GM21423 (cell line): ENCODE results near the gene ING3.
"Not testable (repeated sequence)": the region's sequence is repeated elsewhere in the genome, so short reads cannot be mapped to it uniquely, and the experiment has no call there.

Experiments used
- ATAC-seq: cut with Tn5 transposase; IDR thresholded peaks from one replicate; pipeline ENCODE4 v1.9.1; 2021; ENCODE audit warnings: mild to moderate bottlenecking, moderate library complexity; ENCODE audit not compliant: unreplicated experiment

ING3 gene

GRCh38 chr7:120949998-120950538 is 509 bp upstream of the ING3 start:
- no peak for ATAC-seq

GRCh38 chr7:120951309-120951699 is 727 bp downstream of the ING3 start:
- no peak for ATAC-seq

DNA sequence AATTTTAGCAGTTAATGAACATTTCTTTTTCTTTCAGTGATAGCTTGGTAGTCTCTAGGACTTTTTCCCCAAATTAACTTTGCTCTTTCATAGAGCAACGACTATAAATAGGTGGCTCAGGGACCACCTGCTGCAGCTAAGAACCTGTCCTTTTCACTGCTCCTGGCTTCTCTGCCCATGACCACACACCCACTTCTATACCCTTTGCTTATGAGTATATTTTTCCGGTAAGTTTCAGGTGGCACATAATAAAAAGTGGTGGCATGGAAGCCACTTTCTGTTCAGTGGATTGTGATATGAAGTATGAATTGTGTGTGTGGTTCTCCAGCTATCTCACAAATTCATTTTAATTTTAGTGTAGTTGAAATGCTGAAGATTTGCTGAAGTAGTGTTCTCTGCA is 1.2 kb downstream of the ING3 start:
- ATAC-seq = no peak

DNA sequence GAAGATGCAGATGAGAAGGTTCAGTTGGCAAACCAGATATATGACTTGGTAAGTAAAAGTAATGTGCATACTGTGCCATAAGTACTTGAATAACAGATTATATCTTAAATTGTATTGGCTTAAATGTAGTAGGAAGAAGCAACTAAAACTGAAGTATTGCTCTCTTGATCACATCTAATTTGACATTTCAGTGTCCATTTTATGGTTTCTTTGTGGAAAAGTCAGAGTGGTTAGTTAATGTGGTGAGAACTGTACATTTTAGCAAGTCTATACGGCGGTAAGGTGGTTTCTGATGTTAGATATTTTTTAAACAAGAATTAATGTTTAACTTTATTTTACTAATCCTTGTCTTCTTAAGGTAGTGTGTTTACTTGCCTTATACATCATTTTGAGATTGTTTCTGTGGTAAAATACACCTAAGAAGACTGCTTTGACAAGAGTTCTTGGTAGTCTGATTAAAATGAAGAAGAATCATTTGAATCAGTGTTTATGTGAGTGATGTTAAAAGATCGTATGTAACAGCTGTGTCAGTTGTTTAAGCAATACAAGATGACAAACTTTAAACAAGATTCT is 5.1 kb downstream of the ING3 start:
- ATAC-seq = peak; percentile 41

DNA sequence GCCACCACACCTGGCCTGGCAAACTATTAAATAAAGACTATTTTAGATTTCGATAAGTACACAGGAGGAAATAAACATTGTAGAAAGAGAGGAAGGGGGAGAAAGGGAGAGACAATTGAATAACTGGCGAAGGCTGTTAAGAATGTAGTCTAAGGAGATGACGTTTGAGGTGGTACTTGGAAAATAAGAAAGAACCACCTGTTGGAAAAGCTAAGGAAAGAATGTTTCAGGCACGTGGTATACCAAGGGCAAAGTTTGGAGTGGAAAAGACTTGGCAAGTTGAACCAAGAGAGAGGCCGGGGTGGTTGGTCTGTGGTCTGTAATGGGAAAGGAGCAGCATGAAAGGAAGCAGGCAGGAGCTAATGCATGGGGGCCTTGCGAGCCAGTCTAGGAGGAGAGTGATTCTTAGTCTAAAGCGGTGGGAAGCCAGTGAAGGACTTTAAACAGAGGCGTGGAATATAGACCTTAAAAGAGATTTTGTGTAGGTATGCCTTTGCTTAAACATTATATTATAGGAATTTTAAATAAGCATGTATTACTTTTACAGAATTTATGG is 9.4 kb downstream of the ING3 start:
- ATAC-seq = no peak

GRCh38 chr7:120960714-120961113 is 10.1 kb downstream of the ING3 start:
- ATAC-seq = no peak

DNA sequence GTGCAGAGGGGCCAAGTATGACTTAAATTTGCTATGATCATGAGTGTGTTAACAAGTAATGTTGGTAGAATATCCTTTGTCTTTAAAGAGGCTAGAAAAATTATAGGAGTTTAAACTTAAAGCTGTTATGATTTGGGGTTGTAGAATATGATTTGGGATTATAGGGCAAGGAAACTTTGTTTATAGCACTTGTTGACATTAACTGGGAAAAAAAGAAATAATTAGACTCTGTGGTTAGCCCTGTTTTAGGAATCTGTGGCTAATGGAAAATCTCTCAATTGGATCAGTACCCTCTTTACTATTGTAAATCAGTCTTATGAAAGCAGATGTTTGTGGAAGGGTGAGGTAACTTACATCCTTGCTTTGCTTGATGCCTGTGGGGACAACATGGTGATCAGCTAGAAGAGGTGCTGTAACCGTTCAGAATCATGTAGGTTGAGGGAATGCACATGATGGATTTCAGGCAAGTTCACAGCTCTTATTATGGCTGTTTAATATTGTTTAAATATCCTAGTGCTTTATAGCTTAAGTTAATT is 11.1 kb downstream of the ING3 start:
- no peak for ATAC-seq

- ATAC-seq = no peak
Measured at GRCh38 chr7:120964088-120964487, 13.5 kb downstream of the ING3 start.

DNA sequence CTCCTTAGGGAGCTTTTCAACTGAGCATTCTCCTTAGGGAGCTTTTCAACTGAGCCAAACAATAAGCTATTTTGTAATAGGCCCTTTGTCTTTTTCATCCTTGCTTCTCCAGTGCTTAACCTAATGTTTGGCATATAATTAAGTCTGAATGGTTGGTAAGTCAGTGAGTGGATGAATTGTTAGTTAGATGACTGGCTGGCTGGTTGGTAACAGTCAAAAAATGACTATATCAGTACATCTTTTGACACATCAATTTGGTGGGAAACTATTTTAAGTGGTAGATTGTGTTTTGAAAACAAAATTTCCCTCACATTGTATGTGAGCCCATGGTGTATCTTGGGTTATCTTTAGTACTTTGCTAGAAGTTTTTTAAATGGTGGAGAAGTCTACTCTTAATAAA is 16.4 kb downstream of the ING3 start:
- no peak for ATAC-seq

DNA sequence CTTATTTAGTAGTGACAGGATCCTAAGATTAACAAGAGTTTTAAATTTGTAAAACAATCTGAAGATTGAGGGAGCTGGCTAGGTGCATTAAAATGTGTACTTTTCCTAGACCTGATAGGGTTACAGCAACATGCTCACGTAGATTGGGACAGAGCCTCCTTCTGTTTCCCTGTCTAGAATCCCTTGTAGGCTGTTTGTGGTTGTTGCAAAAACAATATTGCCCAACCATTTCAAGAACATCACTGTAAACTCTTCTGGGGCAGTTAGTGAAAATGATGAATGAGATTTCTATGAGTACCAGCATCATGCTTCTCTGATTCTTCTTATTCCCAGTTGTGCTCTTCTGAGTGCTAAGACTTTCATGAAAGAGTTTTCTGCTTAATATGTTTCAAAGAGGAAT is 23.3 kb downstream of the ING3 start:
- ATAC-seq = no peak

DNA sequence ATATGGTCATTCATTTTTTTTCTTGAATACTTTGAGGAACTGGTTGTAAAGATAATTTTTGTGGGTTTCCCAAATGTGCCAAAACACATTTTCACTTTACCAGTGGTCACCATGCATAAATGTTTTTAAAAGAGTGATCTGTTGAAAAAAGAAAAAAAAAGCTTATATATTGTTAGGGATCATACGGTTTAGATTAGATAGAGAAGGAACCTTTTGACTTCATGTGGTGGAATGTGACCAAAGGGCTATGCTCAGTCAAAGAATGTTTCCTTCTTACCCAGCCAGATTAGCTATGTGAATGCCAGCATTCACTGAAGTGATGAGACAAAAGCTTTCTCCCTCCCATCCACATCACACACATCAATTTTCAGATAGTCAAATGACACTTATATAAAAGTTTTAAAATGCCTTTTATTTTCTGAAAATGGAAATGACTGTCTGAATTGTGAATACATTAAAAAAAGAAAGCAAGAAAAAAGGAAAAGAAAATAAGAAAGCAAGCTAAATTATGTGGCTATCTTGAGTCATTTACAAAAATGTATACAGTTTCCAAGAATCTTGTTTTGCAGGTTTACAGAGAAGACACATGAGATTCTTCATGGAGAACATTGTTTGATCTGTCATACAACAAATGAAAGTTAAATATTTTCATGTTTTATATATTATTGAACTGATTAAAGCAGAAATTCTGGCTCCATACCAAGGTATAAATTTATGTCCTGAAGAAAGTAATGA is 29.4 kb downstream of the ING3 start:
- no peak for ATAC-seq

DNA sequence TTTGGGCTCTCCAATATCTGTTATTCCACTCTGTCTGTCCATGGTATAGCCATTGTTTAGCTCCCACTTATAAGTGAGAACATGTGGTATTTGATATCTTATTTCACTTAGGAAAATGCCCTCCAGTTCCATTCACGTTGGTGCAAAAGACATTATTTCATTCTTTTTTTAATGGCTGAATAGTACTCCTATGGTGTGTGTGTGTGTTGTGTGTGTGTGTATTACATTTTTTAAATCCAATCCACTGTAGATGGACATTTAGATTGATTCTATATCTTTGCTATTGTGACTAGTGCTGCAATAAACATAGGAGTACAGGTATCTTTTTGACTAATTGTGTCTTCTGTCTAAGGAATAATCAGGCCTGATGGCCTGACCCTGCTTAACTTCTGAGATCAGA is 30.5 kb downstream of the ING3 start:
- ATAC-seq = no peak

GRCh38 chr7:120981888-120982615 is 31.5 kb downstream of the ING3 start:
- ATAC-seq = peak; percentile 50

DNA sequence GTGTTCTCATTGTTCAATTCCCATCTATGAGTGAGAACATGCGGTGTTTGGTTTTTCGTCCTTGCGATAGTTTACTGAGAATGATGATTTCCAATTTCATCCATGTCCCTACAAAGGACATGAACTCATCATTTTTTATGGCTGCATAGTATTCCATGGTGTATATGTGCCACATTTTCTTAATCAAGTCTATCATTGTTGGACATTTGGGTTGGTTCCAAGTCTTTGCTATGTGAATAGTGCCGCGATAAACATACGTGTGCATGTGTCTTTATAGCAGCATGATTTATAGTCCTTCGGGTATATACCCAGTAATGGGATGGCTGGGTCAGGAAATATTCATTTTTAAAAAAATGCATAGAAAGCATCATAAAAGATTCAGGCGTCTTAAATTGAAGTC is 33.0 kb downstream of the ING3 start:
- ATAC-seq = not testable (repeated sequence)

- ATAC-seq = no peak
Measured at GRCh38 chr7:120984406-120984805, 33.8 kb downstream of the ING3 start.

- ATAC-seq = no peak
Measured at GRCh38 chr7:120985130-120985758, 34.7 kb downstream of the ING3 start.

DNA sequence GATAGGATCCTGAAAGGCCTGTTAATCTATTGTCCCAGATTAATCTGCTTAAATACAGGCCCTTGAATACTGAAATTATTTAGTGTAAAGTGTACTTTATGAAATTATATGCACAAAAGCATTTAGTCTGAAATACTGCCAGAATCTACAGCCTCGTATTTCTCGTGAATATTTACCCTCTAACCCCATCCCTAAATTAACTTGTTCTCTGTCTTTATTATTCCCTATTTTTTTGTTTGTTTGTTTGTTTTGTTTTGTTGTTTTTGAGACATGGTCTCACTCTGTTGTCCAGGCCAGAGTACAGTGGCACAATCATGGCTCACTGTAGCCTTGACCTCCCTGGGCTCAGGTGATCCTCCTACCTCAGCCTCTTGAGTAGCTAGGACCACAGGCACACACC is 35.3 kb downstream of the ING3 start:
- ATAC-seq = no peak

- ATAC-seq = no peak
Measured at GRCh38 chr7:120986650-120987049, 36.1 kb downstream of the ING3 start.

- ATAC-seq = no peak
Measured at GRCh38 chr7:120987280-120987679, 36.7 kb downstream of the ING3 start.

DNA sequence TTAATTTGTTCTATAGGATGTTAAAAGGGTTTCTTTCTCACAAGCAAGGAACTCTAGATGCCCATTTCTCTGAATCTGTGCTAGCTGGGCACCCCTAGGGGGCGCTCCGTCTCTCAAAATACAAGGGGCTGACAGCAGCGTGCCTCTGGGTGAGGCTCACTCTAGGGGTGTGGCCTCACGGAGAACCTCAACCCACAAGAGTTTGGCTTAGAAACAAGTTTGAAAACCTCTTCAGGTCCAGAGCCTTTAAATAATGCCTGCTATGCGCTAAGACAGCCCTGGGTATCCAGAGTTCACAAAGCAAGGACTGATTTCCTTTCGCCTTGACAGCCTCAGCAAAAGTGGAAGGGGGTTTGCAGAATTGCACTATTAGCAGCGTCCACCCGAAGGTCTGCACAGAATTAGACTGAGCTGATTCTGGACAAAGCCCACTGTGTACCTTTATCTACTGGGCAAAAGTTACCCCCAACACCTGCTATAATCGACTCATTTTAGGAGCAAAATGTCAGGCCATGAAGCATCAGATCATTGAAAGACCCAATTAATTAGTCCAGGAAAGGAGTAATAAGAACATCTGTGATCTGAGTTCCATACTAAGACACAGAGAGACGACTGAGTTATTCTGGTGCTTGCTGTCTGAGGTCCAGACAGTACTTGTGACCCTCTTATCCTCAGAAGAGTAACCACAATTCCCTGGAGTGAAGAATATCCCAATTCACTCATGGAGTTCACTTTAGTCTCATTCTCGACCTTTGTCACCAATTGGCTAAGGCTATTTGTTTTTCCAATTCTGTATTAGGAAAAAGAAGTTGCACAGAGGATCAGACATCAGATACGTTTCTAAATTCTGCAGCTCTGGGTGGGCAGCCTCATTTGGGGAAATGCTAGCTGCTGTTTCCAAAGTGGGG is 37.4 kb downstream of the ING3 start:
- ATAC-seq = peak; percentile 96
